Osteocyte (in vitro differentiated cells): ENCODE data around the gene HIVEP3. TPM values are rescaled to one million over a fixed set of nuclear protein-coding genes. Genes with fewer than 3 reads are reported as not detected.

Source experiments
- DNase-seq: peaks from one replicate; pipeline ENCODE4 v3.0.0; 2021; ENCODE audit warnings: mixed read lengths; ENCODE audit not compliant: unreplicated experiment; ENCODE audit errors: extremely low spot score
- H3K27ac Mint-ChIP-seq: one replicate; pipeline ENCODE4 v1.8.0; 2021; ENCODE audit warnings: mild to moderate bottlenecking, mixed read lengths; ENCODE audit not compliant: unreplicated experiment
- H3K27me3 Mint-ChIP-seq: one replicate; pipeline ENCODE4 v1.8.0; 2021; ENCODE audit warnings: mixed read lengths; ENCODE audit not compliant: unreplicated experiment
- H3K36me3 Mint-ChIP-seq: one replicate; pipeline ENCODE4 v1.8.0; 2021; ENCODE audit warnings: mixed read lengths; ENCODE audit not compliant: unreplicated experiment
- H3K4me1 Mint-ChIP-seq: one replicate; pipeline ENCODE4 v1.8.0; 2021; ENCODE audit warnings: mixed read lengths; ENCODE audit not compliant: unreplicated experiment
- H3K4me3 Mint-ChIP-seq: one replicate; pipeline ENCODE4 v1.8.0; 2021; ENCODE audit warnings: mild to moderate bottlenecking, moderate library complexity, mixed read lengths; ENCODE audit not compliant: unreplicated experiment
- H3K9me3 Mint-ChIP-seq: one replicate; pipeline ENCODE4 v1.8.0; 2021; ENCODE audit warnings: mixed read lengths; ENCODE audit not compliant: unreplicated experiment
- total RNA-seq: library from RNA; stranded (reverse); gene quantifications from 2 replicates; pipeline ENCODE4 v1.2.1, GENCODE V29; 2021
- TF ChIP-seq, protein P1 (sequence below): fragments of 200-600 bp; sonication (generic); IDR thresholded peaks from 2 replicates; pipeline ENCODE4 v1.5.0; 2021; ENCODE audit warnings: antibody characterized with exemption, mild to moderate bottlenecking, moderate library complexity

The HIVEP3 gene
- total RNA-seq, 1 donor from 2014 or later: 0.97 TPM

DNA sequence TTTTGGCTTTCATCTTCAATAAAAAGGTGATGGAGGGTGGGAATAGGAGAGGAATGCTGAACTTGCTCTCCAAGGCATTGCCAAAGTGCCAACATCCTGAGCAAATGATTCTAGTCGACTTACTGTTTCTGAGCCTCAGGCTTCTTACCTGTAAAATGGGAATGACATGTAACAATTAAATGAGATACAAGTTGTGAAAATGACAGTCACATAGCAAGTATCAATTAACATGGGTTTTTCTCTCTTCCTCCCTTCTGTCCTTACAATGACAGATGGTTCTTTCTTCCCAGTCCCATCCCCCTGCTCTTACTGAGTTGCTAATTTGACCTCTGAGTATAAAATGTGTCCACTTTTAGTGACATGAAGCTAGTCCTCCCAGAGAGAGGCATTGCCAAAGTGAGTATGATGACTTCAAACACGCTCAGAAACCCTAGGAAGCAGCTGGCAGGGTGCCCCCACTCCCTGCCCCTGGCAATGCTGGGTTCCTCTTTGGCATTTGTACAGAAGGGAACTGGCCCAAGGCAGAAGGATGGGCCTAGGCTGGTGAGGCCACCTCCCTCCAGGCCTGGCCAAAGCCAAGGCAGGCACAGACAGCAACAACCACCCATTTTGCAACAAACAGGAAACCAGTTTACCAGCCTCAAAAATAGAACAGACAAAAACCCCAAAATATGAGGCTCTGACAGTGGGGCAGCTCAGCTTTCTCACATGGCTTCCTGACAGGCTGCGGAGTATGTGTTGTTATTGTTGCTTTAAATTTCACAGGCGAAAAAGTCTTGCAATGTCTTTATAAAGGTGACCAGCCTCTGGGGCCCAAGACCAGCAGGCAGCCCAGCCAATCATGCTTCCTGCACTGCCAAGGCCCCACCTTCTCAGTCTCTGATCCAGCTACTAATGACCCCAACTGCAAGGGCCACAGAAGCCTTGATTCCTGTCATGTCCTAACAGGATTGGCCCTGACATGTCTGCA is 115.9 kb downstream of the HIVEP3 start:
- H3K9me3 Mint-ChIP-seq: no peaks in the 10 kb centered on the region
- H3K27me3 Mint-ChIP-seq: peaks cover 6% of the 10 kb centered on the region
- no peak overlapping the region for H3K4me3 Mint-ChIP-seq
- no peak overlapping the region for H3K27ac Mint-ChIP-seq
- H3K4me1 Mint-ChIP-seq: no peaks in the 10 kb centered on the region
- TF ChIP-seq, protein P1, sequence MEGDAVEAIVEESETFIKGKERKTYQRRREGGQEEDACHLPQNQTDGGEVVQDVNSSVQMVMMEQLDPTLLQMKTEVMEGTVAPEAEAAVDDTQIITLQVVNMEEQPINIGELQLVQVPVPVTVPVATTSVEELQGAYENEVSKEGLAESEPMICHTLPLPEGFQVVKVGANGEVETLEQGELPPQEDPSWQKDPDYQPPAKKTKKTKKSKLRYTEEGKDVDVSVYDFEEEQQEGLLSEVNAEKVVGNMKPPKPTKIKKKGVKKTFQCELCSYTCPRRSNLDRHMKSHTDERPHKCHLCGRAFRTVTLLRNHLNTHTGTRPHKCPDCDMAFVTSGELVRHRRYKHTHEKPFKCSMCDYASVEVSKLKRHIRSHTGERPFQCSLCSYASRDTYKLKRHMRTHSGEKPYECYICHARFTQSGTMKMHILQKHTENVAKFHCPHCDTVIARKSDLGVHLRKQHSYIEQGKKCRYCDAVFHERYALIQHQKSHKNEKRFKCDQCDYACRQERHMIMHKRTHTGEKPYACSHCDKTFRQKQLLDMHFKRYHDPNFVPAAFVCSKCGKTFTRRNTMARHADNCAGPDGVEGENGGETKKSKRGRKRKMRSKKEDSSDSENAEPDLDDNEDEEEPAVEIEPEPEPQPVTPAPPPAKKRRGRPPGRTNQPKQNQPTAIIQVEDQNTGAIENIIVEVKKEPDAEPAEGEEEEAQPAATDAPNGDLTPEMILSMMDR: no peak
- peaks cover 2% of the 10 kb centered on the region for H3K36me3 Mint-ChIP-seq
- DNase-seq: no peak

DNA sequence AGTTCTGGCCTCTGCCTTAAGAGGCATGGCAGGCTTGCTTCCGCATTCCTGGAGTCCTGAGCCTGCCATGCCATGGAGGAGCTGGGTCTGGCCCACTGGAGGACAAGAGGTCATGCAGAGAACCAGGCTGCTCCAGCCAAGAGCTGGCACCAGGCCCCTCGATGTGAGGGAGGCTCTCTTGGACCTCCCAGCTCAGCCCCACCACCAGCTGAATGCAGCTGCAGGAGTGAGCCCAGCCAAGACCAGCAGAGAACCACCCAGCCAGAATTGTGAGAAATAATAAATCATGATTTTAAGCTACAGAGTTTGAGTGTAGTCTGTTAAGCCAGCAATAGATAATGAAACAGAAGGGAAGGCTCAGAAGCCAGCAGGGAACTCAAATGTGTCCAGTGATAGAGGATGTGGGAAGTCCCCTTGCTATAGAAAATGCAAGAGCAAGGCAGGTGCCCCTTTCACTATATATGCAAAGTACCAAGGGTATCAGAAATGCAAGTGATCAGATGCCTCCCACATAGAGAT is 118.4 kb downstream of the HIVEP3 start:
- DNase-seq: no peak
- H3K27me3 Mint-ChIP-seq: peaks cover 7% of the 10 kb centered on the region
- TF ChIP-seq, protein P1: no peak
- no peak overlapping the region for H3K27ac Mint-ChIP-seq
- no peaks in the 10 kb centered on the region for H3K4me1 Mint-ChIP-seq
- peaks cover 2% of the 10 kb centered on the region for H3K36me3 Mint-ChIP-seq
- H3K4me3 Mint-ChIP-seq: no peak overlapping the region
- no peaks in the 10 kb centered on the region for H3K9me3 Mint-ChIP-seq

DNA sequence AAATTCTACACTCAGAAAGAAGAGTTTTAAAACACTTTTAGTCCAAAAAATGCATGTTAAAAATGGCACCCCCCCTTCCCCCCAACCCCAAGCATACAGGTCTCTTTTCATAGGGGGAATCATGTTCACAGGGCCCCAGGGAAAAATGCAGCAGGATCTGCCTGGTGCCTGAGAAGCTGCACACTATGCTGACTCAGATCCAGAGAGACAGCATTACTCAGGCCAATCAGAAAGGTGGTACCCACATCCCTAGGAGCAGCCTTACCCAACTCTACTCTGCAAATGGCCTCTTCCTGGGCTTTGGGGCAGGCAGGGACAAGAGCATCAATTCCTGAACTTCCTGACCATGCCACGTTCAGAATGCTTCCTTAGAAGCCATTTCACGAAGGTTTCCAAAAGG is 119.0 kb downstream of the HIVEP3 start:
- no peak overlapping the region for H3K27ac Mint-ChIP-seq
- H3K4me3 Mint-ChIP-seq: no peak overlapping the region
- no peak for DNase-seq
- peaks cover 11% of the 10 kb centered on the region for H3K27me3 Mint-ChIP-seq
- H3K4me1 Mint-ChIP-seq: no peaks in the 10 kb centered on the region
- H3K9me3 Mint-ChIP-seq: no peaks in the 10 kb centered on the region
- peaks cover 2% of the 10 kb centered on the region for H3K36me3 Mint-ChIP-seq
- TF ChIP-seq, protein P1: no peak

DNA sequence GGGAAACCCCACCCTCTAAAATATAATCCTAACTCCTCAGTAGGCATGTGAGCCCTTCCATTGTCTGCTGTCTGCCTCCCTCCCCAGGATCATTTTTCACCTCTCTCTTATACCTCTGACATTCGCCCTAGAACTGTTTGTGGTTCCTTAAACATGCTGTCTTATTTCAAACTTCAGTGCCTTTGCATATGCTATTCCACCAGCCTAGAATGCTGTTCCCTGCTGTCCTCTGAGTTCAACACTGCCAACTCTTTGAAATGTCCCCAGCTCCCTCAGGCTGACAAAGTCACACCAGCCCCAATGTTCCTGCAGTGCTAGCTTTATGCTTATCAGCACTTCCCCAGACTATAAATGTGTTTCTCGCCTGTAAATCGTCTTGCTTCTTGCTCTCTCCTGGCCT is 119.5 kb downstream of the HIVEP3 start:
- no peak overlapping the region for H3K27ac Mint-ChIP-seq
- TF ChIP-seq, protein P1: no peak
- H3K9me3 Mint-ChIP-seq: no peaks in the 10 kb centered on the region
- H3K4me3 Mint-ChIP-seq: no peak overlapping the region
- H3K4me1 Mint-ChIP-seq: no peaks in the 10 kb centered on the region
- DNase-seq: no peak
- peaks cover 2% of the 10 kb centered on the region for H3K36me3 Mint-ChIP-seq
- peaks cover 11% of the 10 kb centered on the region for H3K27me3 Mint-ChIP-seq

DNA sequence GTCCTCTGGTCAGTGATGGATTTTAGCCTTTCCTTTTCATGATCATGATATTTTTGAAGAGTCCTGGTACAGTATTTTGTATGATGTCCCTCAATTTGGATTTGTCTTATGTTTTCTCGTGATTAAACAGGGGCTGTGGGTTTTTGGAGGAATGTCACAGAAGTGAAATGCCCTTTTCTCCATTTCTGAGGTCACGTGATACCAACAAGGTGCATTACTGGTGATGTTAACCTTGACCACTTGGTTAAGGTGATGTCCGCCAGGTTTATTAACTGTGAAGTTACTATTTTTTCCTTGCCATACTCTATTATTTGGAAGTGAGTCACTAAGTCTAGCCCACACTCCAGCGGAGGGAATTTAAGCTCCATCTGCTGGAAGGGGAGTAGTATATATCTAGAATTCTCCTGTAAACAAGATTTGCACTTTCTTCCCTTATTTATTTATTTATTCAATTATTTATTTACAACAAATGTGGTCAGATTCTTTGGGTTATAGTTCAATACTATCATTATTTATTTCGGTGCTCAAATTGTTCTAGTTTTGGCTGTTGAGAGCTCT is 123.4 kb downstream of the HIVEP3 start:
- no peak for DNase-seq
- TF ChIP-seq, protein P1: peak; percentile 60

More for the DNA sequence above, 123.4 kb downstream of the HIVEP3 start:
- H3K9me3 Mint-ChIP-seq: no peaks in the 10 kb centered on the region
- H3K27ac Mint-ChIP-seq: no peak overlapping the region
- H3K36me3 Mint-ChIP-seq: peaks cover 2% of the 10 kb centered on the region
- peaks cover 21% of the 10 kb centered on the region for H3K27me3 Mint-ChIP-seq
- H3K4me3 Mint-ChIP-seq: no peak overlapping the region
- H3K4me1 Mint-ChIP-seq: no peaks in the 10 kb centered on the region
